ENCODE measurements around the gene BMERB1. TPM values are rescaled to one million over a fixed set of nuclear protein-coding genes. Genes with fewer than 3 reads are reported as not detected.

BMERB1 gene
- total RNA-seq, 1 donor = 105 TPM

GRCh38 chr16:15526731-15527130 lies 92.3 kb downstream of the BMERB1 start:
- H3K4me3 ChIP-seq (ENCODE audit: low read depth, low read length) = no peak overlapping the region
- DNase-seq (ENCODE audit: low read depth) = no peak
- no peak for TF ChIP-seq CTCF (IDR thresholded peaks at IDR 0.05; ENCODE audit: insufficient read depth, low read length)

- DNase-seq (ENCODE audit: low read depth) = no peak
- H3K4me3 ChIP-seq (ENCODE audit: low read depth, low read length) = no peak overlapping the region
- no peak for TF ChIP-seq CTCF (IDR thresholded peaks at IDR 0.05; ENCODE audit: insufficient read depth, low read length)
Measured at GRCh38 chr16:15529673-15530072, 95.3 kb downstream of the BMERB1 start.

- no peak for DNase-seq (ENCODE audit: low read depth)
- TF ChIP-seq CTCF (IDR thresholded peaks at IDR 0.05; ENCODE audit: insufficient read depth, low read length) = no peak
- no peak overlapping the region for H3K4me3 ChIP-seq (ENCODE audit: low read depth, low read length)
Measured at GRCh38 chr16:15530085-15530484, 95.7 kb downstream of the BMERB1 start.

GRCh38 chr16:15532825-15533224 lies 98.4 kb downstream of the BMERB1 start:
- no peak for TF ChIP-seq CTCF (IDR thresholded peaks at IDR 0.05; ENCODE audit: insufficient read depth, low read length)
- no peak overlapping the region for H3K4me3 ChIP-seq (ENCODE audit: low read depth, low read length)
- DNase-seq (ENCODE audit: low read depth) = no peak

- no peak for TF ChIP-seq CTCF (IDR thresholded peaks at IDR 0.05; ENCODE audit: insufficient read depth, low read length)
- DNase-seq (ENCODE audit: low read depth) = no peak
- H3K4me3 ChIP-seq (ENCODE audit: low read depth, low read length) = no peak overlapping the region
Measured at GRCh38 chr16:15533386-15533785, 99.0 kb downstream of the BMERB1 start.

GRCh38 chr16:15535772-15536171 lies 101.4 kb downstream of the BMERB1 start:
- DNase-seq (ENCODE audit: low read depth) = no peak
- no peak overlapping the region for H3K4me3 ChIP-seq (ENCODE audit: low read depth, low read length)
- no peak for TF ChIP-seq CTCF (IDR thresholded peaks at IDR 0.05; ENCODE audit: insufficient read depth, low read length)

GRCh38 chr16:15536843-15537242 lies 102.5 kb downstream of the BMERB1 start:
- no peak for DNase-seq (ENCODE audit: low read depth)
- no peak overlapping the region for H3K4me3 ChIP-seq (ENCODE audit: low read depth, low read length)
- TF ChIP-seq CTCF (IDR thresholded peaks at IDR 0.05; ENCODE audit: insufficient read depth, low read length) = no peak
